ENCODE results near the gene INSM1. TPM values are rescaled to one million over a fixed set of nuclear protein-coding genes. Genes with fewer than 3 reads are reported as not detected.

The INSM1 gene
- total and polyA plus RNA-seq, 5 donors from 2014 or later, result 0.12 TPM; not detected in 4

GRCh38 chr20:20396794-20397193 is 28.9 kb downstream of the INSM1 start:
- Mint-ChIP-seq H3K27me3 (no peaks in the 10 kb centered on the region), H3K27ac (no peak overlapping the region), H3K36me3 (peaks cover 39% of the 10 kb centered on the region), H3K4me3 (no peak overlapping the region), H3K4me1 (no peaks in the 10 kb centered on the region), H3K9me3 (no peaks in the 10 kb centered on the region)
- ATAC-seq (ENCODE audit: low read depth in 2 of 2), result no peak
- no peak for DNase-seq
- no peaks in the 10 kb centered on the region for H3K4me1 ChIP-seq (ENCODE audit: control insufficient read depth, insufficient read depth, low read length, poor library complexity, severe bottlenecking)
- peaks cover 6% of the 10 kb centered on the region for H3K36me3 ChIP-seq (ENCODE audit: control insufficient read depth, insufficient read depth, low read length)
- no peaks in the 10 kb centered on the region for H3K9me3 ChIP-seq (ENCODE audit: control insufficient read depth in 2 of 2, low read length in 2 of 2)
- no peak overlapping the region for H3K4me3 ChIP-seq (ENCODE audit: low read depth, low read length)
- H3K27me3 ChIP-seq (ENCODE audit: control insufficient read depth, insufficient read depth, low read length), result no peaks in the 10 kb centered on the region
- H3K27ac ChIP-seq (ENCODE audit: insufficient read depth, low read length, poor library complexity, severe bottlenecking), result no peak overlapping the region

- Histone ChIP-seq H3K9me3 (ENCODE audit: control insufficient read depth in 2 of 2, low read length in 2 of 2) (no peaks in the 10 kb centered on the region), H3K27me3 (ENCODE audit: control insufficient read depth, insufficient read depth, low read length) (no peaks in the 10 kb centered on the region), H3K4me3 (ENCODE audit: low read depth, low read length) (no peak overlapping the region), H3K4me1 (ENCODE audit: control insufficient read depth, insufficient read depth, low read length, poor library complexity, severe bottlenecking) (no peaks in the 10 kb centered on the region), H3K27ac (ENCODE audit: insufficient read depth, low read length, poor library complexity, severe bottlenecking) (no peak overlapping the region), H3K36me3 (ENCODE audit: control insufficient read depth, insufficient read depth, low read length) (peaks cover under 1% of the 10 kb centered on the region)
- Mint-ChIP-seq H3K4me3 (no peak overlapping the region), H3K9me3 (no peaks in the 10 kb centered on the region), H3K27ac (no peak overlapping the region), H3K36me3 (peaks cover 33% of the 10 kb centered on the region), H3K4me1 (no peaks in the 10 kb centered on the region), H3K27me3 (no peaks in the 10 kb centered on the region)
- DNase-seq (no peak), ATAC-seq (ENCODE audit: low read depth in 2 of 2) (no peak)
These were observed 30.2 kb downstream of the INSM1 start for GRCh38 chr20:20398123-20398522.

GRCh38 chr20:20399531-20400500 is 31.9 kb downstream of the INSM1 start:
- Histone ChIP-seq H3K4me1 (ENCODE audit: control insufficient read depth, insufficient read depth, low read length, poor library complexity, severe bottlenecking) (no peaks in the 10 kb centered on the region), H3K4me3 (ENCODE audit: low read depth, low read length) (no peak overlapping the region), H3K27ac (ENCODE audit: insufficient read depth, low read length, poor library complexity, severe bottlenecking) (no peak overlapping the region), H3K9me3 (ENCODE audit: control insufficient read depth in 2 of 2, low read length in 2 of 2) (no peaks in the 10 kb centered on the region), H3K27me3 (ENCODE audit: control insufficient read depth, insufficient read depth, low read length) (no peaks in the 10 kb centered on the region), H3K36me3 (ENCODE audit: control insufficient read depth, insufficient read depth, low read length) (no peaks in the 10 kb centered on the region)
- H3K27me3 Mint-ChIP-seq, result no peaks in the 10 kb centered on the region
- no peaks in the 10 kb centered on the region for H3K4me1 Mint-ChIP-seq
- H3K9me3 Mint-ChIP-seq, result peaks cover 0 to 2% (median 0%) of the 10 kb centered on the region in 7 donors
- ATAC-seq (ENCODE audit: low read depth in 2 of 2), result no peak
- H3K36me3 Mint-ChIP-seq, result peaks cover 26% of the 10 kb centered on the region
- DNase-seq, result no peak
- no peak overlapping the region for H3K4me3 Mint-ChIP-seq
- no peak overlapping the region for H3K27ac Mint-ChIP-seq

- peaks cover 0 to 3% (median 0%) of the 10 kb centered on the region in 4 donors for H3K4me1 Mint-ChIP-seq
- H3K4me3 Mint-ChIP-seq, result no peak overlapping the region
- H3K9me3 ChIP-seq (ENCODE audit: control insufficient read depth in 2 of 2, low read length in 2 of 2), result no peaks in the 10 kb centered on the region
- H3K27ac ChIP-seq (ENCODE audit: insufficient read depth, low read length, poor library complexity, severe bottlenecking), result no peak overlapping the region
- no peaks in the 10 kb centered on the region for H3K27me3 ChIP-seq (ENCODE audit: control insufficient read depth, insufficient read depth, low read length)
- no peaks in the 10 kb centered on the region for H3K36me3 ChIP-seq (ENCODE audit: control insufficient read depth, insufficient read depth, low read length)
- ATAC-seq (ENCODE audit: low read depth in 2 of 2) (no peak), DNase-seq (no peak)
- no peaks in the 10 kb centered on the region for H3K27me3 Mint-ChIP-seq
- H3K27ac Mint-ChIP-seq, result peak overlapping the region in 1 of 3 donors; percentile 35
- peaks cover 0 to 2% (median 0%) of the 10 kb centered on the region in 7 donors for H3K9me3 Mint-ChIP-seq
- no peaks in the 10 kb centered on the region for H3K4me1 ChIP-seq (ENCODE audit: control insufficient read depth, insufficient read depth, low read length, poor library complexity, severe bottlenecking)
- peaks cover 28% of the 10 kb centered on the region for H3K36me3 Mint-ChIP-seq
- H3K4me3 ChIP-seq (ENCODE audit: low read depth, low read length), result no peak overlapping the region
These were observed 34.1 kb downstream of the INSM1 start for GRCh38 chr20:20401991-20402390.

- H3K9me3 ChIP-seq (ENCODE audit: control insufficient read depth in 2 of 2, low read length in 2 of 2), result no peaks in the 10 kb centered on the region
- H3K9me3 Mint-ChIP-seq, result peaks cover 0 to 2% (median 0%) of the 10 kb centered on the region in 7 donors
- H3K27ac ChIP-seq (ENCODE audit: insufficient read depth, low read length, poor library complexity, severe bottlenecking), result no peak overlapping the region
- no peak overlapping the region for H3K4me3 Mint-ChIP-seq
- H3K4me1 ChIP-seq (ENCODE audit: control insufficient read depth, insufficient read depth, low read length, poor library complexity, severe bottlenecking), result no peaks in the 10 kb centered on the region
- H3K36me3 ChIP-seq (ENCODE audit: control insufficient read depth, insufficient read depth, low read length), result no peaks in the 10 kb centered on the region
- no peaks in the 10 kb centered on the region for H3K27me3 Mint-ChIP-seq
- H3K4me3 ChIP-seq (ENCODE audit: low read depth, low read length), result no peak overlapping the region
- no peaks in the 10 kb centered on the region for H3K27me3 ChIP-seq (ENCODE audit: control insufficient read depth, insufficient read depth, low read length)
- no peak overlapping the region for H3K27ac Mint-ChIP-seq
- ATAC-seq (ENCODE audit: low read depth in 2 of 2), result no peak
- peak in 1 of 3 donors; percentile 12 for DNase-seq
- H3K36me3 Mint-ChIP-seq, result peaks cover 23% of the 10 kb centered on the region
- H3K4me1 Mint-ChIP-seq, result peaks cover 0 to 3% (median 0%) of the 10 kb centered on the region in 4 donors
These were observed 36.7 kb downstream of the INSM1 start for GRCh38 chr20:20404633-20405032.

- Histone ChIP-seq H3K9me3 (ENCODE audit: control insufficient read depth in 2 of 2, low read length in 2 of 2) (no peaks in the 10 kb centered on the region), H3K27ac (ENCODE audit: insufficient read depth, low read length, poor library complexity, severe bottlenecking) (no peak overlapping the region), H3K36me3 (ENCODE audit: control insufficient read depth, insufficient read depth, low read length) (no peaks in the 10 kb centered on the region), H3K4me3 (ENCODE audit: low read depth, low read length) (no peak overlapping the region), H3K27me3 (ENCODE audit: control insufficient read depth, insufficient read depth, low read length) (no peaks in the 10 kb centered on the region), H3K4me1 (ENCODE audit: control insufficient read depth, insufficient read depth, low read length, poor library complexity, severe bottlenecking) (no peaks in the 10 kb centered on the region)
- peak overlapping the region in 1 of 3 donors; percentile 14 for H3K27ac Mint-ChIP-seq
- peaks cover 0 to 3% (median 0%) of the 10 kb centered on the region in 4 donors for H3K4me1 Mint-ChIP-seq
- H3K27me3 Mint-ChIP-seq, result no peaks in the 10 kb centered on the region
- peaks cover 18% of the 10 kb centered on the region for H3K36me3 Mint-ChIP-seq
- DNase-seq, result no peak
- ATAC-seq (ENCODE audit: low read depth in 2 of 2), result no peak
- H3K9me3 Mint-ChIP-seq, result peaks cover 0 to 2% (median 0%) of the 10 kb centered on the region in 7 donors
- no peak overlapping the region for H3K4me3 Mint-ChIP-seq
These were observed 37.7 kb downstream of the INSM1 start for GRCh38 chr20:20405623-20406022.

GRCh38 chr20:20406306-20406705 is 38.4 kb downstream of the INSM1 start:
- Mint-ChIP-seq H3K27ac (peak overlapping the region in 1 of 3 donors; percentile 15), H3K36me3 (peaks cover 20% of the 10 kb centered on the region), H3K9me3 (peaks cover 0 to 2% (median 0%) of the 10 kb centered on the region in 7 donors), H3K4me1 (peaks cover 0 to 3% (median 0%) of the 10 kb centered on the region in 4 donors), H3K4me3 (peak overlapping the region in 1 of 4 donors; percentile 38), H3K27me3 (no peaks in the 10 kb centered on the region)
- DNase-seq (no peak), ATAC-seq (ENCODE audit: low read depth in 2 of 2) (no peak)
- no peaks in the 10 kb centered on the region for H3K9me3 ChIP-seq (ENCODE audit: control insufficient read depth in 2 of 2, low read length in 2 of 2)
- no peak overlapping the region for H3K4me3 ChIP-seq (ENCODE audit: low read depth, low read length)
- no peak overlapping the region for H3K27ac ChIP-seq (ENCODE audit: insufficient read depth, low read length, poor library complexity, severe bottlenecking)
- H3K4me1 ChIP-seq (ENCODE audit: control insufficient read depth, insufficient read depth, low read length, poor library complexity, severe bottlenecking), result no peaks in the 10 kb centered on the region
- no peaks in the 10 kb centered on the region for H3K27me3 ChIP-seq (ENCODE audit: control insufficient read depth, insufficient read depth, low read length)
- peaks cover under 1% of the 10 kb centered on the region for H3K36me3 ChIP-seq (ENCODE audit: control insufficient read depth, insufficient read depth, low read length)

Measured in CD4-positive, CD25-positive, alpha-beta regulatory T cell (primary cell).